KMS-11 (cell line): ENCODE measurements around the gene AMELX.

Source experiments
- H2AFZ ChIP-seq: fragments of 200-600 bp; sonication (generic); 2 replicates; pipeline ENCODE4 v1.6.1; 2016; ENCODE audit warnings: antibody characterized with exemption, mixed run types, low read depth
- H3K27ac ChIP-seq: fragments of 200-600 bp; sonication (generic); 2 replicates; pipeline ENCODE4 v1.6.1; 2016; ENCODE audit warnings: mild to moderate bottlenecking, mixed run types
- H3K27me3 ChIP-seq: fragments of 200-600 bp; sonication (generic); 2 replicates; pipeline ENCODE4 v1.6.1; 2017; ENCODE audit warnings: mild to moderate bottlenecking, low read depth, mixed run types, moderate library complexity; ENCODE audit not compliant: insufficient read depth
- H3K36me3 ChIP-seq: fragments of 200-600 bp; sonication (generic); 2 replicates; pipeline ENCODE4 v1.6.1; 2017; ENCODE audit warnings: mild to moderate bottlenecking, mixed run types; ENCODE audit not compliant: insufficient read depth
- H3K4me1 ChIP-seq: fragments of 200-600 bp; sonication (generic); 2 replicates; pipeline ENCODE4 v1.6.1; 2016; ENCODE audit warnings: mild to moderate bottlenecking, low read depth, mixed run types; ENCODE audit not compliant: poor library complexity, severe bottlenecking
- H3K4me2 ChIP-seq: fragments of 200-600 bp; sonication (generic); 2 replicates; pipeline ENCODE4 v1.7.0; 2016; ENCODE audit warnings: mild to moderate bottlenecking, mixed run types
- H3K4me3 ChIP-seq: fragments of 200-600 bp; sonication (generic); IDR thresholded peaks from 2 replicates; pipeline ENCODE4 v1.6.1; 2017; ENCODE audit warnings: low read depth, low read length, mixed read lengths; ENCODE audit not compliant: insufficient read depth
- H3K79me2 ChIP-seq: fragments of 200-600 bp; sonication (generic); 2 replicates; pipeline ENCODE4 v1.6.1; 2016; ENCODE audit warnings: low read depth, mixed run types; ENCODE audit not compliant: insufficient read depth
- H3K9ac ChIP-seq: fragments of 200-600 bp; sonication (generic); 2 replicates; pipeline ENCODE4 v1.6.1; 2016; ENCODE audit warnings: mild to moderate bottlenecking, mixed run types
- H4K20me1 ChIP-seq: fragments of 200-600 bp; sonication (generic); 2 replicates; pipeline ENCODE4 v1.6.1; 2016; ENCODE audit warnings: mild to moderate bottlenecking, mixed run types; ENCODE audit not compliant: insufficient read depth
- CTCF ChIP-seq: fragments of 200-600 bp; sonication (generic); conservative IDR thresholded peaks from 2 replicates; pipeline ENCODE4 v1.6.1; 2017; ENCODE audit warnings: low read depth, mild to moderate bottlenecking, antibody characterized with exemption, low read length, moderate library complexity, mixed read lengths

Gene AMELX

DNA sequence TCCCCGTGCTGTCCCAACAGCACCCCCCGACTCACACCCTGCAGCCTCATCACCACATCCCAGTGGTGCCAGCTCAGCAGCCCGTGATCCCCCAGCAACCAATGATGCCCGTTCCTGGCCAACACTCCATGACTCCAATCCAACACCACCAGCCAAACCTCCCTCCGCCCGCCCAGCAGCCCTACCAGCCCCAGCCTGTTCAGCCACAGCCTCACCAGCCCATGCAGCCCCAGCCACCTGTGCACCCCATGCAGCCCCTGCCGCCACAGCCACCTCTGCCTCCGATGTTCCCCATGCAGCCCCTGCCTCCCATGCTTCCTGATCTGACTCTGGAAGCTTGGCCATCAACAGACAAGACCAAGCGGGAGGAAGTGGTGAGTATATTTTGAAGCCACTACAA lies 5.4 kb downstream of the AMELX start:
- no peaks in the 10 kb centered on the region for H3K36me3 ChIP-seq

GRCh38 chrX:11304829-11305228 lies 11.6 kb downstream of the AMELX start:
- Histone ChIP-seq H3K36me3 (no peaks in the 10 kb centered on the region), H2AFZ (no peak overlapping the region), H3K27ac (no peak overlapping the region), H3K27me3 (no peaks in the 10 kb centered on the region), H3K79me2 (0 out of 2 replicates have a peak, but pooled peaks cover 5% of the 10 kb centered on the region), H3K9ac (no peak overlapping the region), H3K4me1 (peaks cover 28% of the 10 kb centered on the region), H3K4me2 (no peak overlapping the region), H3K4me3 (no peak overlapping the region), H4K20me1 (no peaks in the 10 kb centered on the region)
- no peak for TF ChIP-seq CTCF

More for the DNA sequence above, 5.4 kb downstream of the AMELX start:
- H3K4me2 ChIP-seq: no peak overlapping the region
- no peak overlapping the region for H2AFZ ChIP-seq
- H3K27ac ChIP-seq: no peak overlapping the region
- 0 out of 2 replicates have a peak, but pooled peaks cover 5% of the 10 kb centered on the region for H3K79me2 ChIP-seq
- H3K4me3 ChIP-seq: no peak overlapping the region
- H3K9ac ChIP-seq: no peak overlapping the region
- H3K27me3 ChIP-seq: no peaks in the 10 kb centered on the region
- no peak for TF ChIP-seq CTCF
- peaks cover 25% of the 10 kb centered on the region for H3K4me1 ChIP-seq
- no peaks in the 10 kb centered on the region for H4K20me1 ChIP-seq

GRCh38 chrX:11305641-11306040 lies 12.4 kb downstream of the AMELX start:
- no peaks in the 10 kb centered on the region for H3K36me3 ChIP-seq
- no peaks in the 10 kb centered on the region for H3K27me3 ChIP-seq
- H4K20me1 ChIP-seq: no peaks in the 10 kb centered on the region
- no peak overlapping the region for H3K27ac ChIP-seq
- no peak overlapping the region for H2AFZ ChIP-seq
- H3K79me2 ChIP-seq: 0 out of 2 replicates have a peak, but pooled peaks cover 1% of the 10 kb centered on the region
- H3K4me3 ChIP-seq: no peak overlapping the region
- peaks cover 28% of the 10 kb centered on the region for H3K4me1 ChIP-seq
- H3K4me2 ChIP-seq: no peak overlapping the region
- no peak overlapping the region for H3K9ac ChIP-seq
- TF ChIP-seq CTCF: no peak

DNA sequence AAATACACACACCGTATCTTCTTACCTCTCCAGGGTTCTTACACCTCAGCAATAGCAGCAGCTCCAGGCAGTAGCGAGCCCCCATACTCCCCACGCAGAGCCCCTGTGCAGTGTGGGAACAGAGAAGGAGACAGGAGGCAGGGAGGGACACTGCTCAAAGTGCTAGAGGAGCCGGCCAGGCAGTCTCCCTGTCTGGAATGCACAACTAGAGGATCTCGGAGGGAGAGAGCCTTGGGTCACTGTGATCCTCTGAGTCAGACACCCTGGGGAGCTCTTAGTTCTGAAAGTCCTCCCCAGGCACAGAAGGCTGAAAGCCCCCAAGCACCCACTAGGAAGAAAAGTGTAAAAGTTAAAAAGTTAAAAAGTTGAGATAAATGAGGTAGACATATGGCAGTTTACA lies 16.0 kb downstream of the AMELX start:
- no peaks in the 10 kb centered on the region for H3K4me1 ChIP-seq
- no peak overlapping the region for H2AFZ ChIP-seq
- H3K4me2 ChIP-seq: no peak overlapping the region
- no peak for TF ChIP-seq CTCF
- no peaks in the 10 kb centered on the region for H4K20me1 ChIP-seq
- no peaks in the 10 kb centered on the region for H3K36me3 ChIP-seq
- H3K27me3 ChIP-seq: no peaks in the 10 kb centered on the region
- H3K9ac ChIP-seq: no peak overlapping the region
- no peak overlapping the region for H3K27ac ChIP-seq
- no peaks in the 10 kb centered on the region for H3K79me2 ChIP-seq
- no peak overlapping the region for H3K4me3 ChIP-seq
